ENCODE results near the gene SH3PXD2A.
A peak's percentile ranks its signal among the peaks of the same experiment; 100 is the strongest.
"Not testable (repeated sequence)": the region's sequence is repeated elsewhere in the genome, so short reads cannot be mapped to it uniquely, and the experiment has no call there.

Gene SH3PXD2A

DNA sequence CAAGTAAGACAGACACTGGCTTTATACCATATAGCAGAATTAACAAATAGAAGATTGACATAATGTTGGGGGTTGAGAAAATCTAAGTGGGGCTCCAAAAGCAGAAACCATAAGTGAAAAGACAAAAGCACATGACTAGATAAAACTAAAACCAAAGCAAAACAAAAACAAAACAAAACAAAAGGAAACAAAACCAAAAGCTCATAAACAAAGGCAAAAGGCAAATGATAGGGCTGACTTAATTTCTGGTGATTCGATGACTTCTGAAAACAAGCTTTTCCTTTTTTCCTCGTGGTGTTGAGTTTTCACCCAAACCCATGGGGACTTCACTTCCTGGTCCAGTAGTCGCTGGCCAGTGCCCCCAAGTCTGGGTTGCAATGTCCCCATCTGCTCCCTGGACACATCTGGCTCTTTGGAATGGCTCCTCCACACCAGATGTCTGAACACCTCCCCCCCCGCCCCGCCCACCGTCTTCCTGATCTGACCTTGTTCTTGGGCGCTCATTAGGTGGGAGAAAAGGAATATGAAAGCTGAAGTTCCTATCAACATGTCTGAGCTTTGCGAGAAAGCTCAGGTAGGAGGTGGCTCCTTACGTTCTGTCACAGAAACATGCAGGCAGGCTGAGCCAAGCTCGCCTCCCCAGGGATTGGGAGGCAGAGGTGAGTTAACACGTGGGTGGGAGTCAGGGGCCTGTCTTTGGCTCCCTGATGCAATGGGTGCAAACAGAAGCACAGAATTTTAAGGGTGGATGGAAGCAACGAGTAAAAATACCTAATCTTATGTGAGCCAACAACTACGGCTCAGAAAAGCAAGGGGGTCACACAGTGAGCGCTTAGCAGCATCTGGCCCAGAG, 240.8 kb downstream of the SH3PXD2A start:
- no peak for DNase-seq

DNA sequence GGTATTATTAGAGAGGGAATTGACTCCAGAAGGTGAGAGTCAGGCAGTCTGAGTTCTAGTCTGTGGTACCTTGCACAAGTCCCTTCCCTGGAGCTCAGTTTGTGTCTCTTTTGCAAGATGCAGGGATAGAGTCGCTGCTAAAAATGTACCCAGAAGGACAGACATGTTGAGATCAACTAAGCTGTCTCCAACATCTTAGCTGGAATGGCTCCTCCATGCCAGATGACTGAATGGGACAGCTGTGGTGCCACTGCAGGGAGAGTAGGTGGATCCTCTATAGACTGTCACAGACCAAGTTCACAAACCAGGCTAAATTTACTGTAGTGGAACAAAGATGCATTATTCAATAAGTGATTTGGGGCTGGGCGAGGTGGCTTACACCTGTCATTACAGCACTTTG, 241.8 kb downstream of the SH3PXD2A start:
- no peak for DNase-seq

DNA sequence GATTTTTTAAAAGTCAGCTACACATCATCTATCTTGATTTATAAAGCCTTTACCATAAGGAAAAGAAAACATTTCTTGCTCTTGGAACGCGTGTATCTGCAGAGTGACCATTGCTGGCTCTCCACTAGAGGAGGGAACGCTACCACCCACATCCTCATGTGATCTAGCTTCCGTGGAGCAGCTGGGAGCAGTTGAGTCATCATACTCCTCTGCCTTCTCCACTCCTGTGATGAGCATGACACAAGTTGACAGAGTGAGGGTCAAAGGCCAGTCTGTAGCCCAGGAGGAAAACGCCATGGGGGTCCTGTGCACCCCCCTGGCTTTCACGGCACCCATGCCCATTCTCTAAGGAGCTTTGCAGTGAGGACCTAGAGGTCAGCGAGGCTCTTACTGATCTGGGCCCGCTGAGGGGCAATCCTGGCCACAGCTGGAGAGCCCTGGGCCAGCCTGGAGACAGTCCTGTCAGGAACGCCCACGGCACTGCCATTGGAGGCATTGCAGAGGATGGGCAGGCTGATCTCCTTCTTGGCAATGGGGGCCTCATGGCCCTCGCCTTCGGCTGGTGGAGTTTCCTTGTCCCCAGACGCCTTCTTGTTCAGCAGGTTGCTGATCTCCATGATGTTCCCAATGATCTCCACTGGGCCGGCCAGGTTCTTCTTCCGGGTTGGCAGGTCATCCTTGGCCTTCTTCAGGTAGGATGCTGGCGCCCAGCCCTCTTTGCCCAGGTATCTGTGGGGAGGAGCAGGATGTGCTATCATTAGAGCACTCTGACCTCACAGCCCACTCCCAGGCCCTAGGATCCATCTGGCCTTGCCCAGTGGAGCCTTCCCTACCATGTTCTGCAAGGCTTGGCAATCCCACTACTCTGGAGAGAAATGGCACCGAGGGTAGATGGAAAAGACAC, 242.7 kb downstream of the SH3PXD2A start:
- no peak for DNase-seq

DNA sequence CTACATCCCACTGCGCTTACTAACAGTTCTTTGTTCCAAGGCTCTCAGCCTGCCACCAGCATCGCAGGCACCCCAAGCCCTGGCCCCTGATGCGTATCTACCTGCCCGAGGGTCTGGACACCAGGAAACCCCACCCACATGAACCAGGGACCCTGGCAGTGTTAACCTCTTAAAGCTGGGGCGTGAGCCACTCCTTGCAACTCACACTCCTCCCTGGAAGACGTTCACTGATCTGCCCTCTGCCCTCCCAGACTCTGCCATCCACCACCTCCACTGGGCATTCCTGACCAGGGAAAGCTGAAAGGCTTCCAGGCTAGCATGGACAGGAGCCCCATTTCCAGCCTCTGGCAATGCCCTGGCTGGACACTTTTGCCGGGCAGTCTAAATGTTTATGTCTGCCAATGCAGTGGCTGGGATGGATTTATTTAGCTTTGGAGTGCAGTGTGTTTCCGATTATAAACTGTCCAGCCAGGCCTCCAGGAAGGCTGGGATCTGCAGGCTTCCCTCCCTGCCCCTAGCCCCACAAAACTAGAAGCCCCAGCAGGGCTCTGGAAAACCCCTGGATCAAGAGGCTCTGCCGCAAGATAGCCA, 244.4 kb downstream of the SH3PXD2A start:
- DNase-seq, result no peak

DNA sequence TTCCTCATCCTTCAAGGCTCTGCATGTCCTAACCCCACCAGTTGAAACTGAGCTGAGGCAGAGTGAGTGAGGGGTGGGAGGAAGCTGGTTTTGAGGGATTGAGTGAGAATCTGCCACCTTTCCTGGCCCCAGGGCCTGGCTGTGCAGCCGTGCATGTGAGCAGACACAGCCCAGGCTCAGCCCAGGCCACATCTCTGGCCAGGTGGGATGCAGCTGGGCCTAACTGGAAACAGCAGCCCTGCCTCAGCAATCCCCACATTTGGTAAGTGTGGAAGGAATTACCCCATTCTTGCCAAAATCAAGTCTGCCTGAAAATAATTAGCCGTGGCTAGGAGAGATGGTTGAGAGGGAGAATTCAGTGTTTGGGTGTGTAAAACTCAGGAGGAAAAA, 245.3 kb downstream of the SH3PXD2A start:
- no peak for DNase-seq

DNA sequence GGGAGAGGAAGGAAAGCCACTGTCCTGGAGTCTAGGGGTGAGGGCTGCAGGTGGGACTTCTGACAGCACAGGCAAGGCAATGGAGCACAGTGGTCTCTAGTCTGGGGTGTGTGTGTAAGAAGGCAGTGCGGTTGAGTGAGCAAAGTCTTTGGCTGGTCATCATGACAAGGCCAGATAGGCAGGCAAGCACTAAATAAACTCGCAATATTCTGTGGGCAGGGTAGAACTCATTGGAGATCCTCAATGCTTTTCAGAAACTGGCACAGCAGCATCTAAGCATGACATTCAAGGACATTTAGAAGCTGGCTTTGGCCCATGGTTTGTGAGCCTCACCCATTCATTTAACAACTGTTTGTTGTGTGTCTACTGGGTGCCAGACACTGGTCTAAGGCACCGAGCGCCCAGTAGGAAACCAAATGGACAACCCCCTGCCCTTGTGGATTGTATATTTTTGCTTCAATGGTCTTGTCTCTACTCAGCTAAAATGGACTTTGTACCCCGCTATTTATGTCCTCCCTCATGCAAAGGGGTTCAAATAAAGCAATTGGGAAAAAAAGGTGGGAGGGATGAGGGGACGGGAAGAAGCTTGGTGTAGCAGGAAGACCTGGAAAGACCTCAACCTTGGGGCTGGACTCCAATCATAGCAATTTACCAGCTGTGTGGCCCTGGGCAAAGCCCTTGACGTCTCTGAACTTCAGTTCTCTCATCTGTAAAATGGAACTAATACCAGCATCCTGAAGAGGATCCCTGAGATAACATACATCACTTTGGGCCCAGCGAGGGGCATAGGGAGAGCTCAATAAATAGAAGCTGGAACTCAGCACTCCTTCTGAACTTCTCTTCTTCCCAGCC, 245.9 kb downstream of the SH3PXD2A start:
- no peak for DNase-seq

DNA sequence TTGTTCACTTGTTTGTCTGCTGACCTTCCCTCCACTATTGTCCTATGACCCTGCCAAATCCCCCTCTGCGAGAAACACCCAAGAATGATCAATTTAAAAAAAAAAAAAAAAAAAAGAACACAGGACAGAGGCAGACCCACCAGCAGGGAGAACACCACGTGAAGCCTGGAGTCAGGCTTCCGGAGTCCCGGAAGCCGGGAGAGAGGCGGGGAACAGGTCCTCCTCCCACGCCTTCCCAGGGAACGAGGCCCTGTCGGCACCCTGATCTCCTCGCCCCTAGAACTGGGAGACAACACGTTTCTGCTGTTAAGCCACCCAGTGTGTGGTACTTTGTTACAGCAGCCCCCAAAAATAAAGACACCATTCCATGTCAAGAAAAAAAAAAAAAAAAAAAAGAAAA, 247.3 kb downstream of the SH3PXD2A start:
- DNase-seq, result not testable (repeated sequence)

DNA sequence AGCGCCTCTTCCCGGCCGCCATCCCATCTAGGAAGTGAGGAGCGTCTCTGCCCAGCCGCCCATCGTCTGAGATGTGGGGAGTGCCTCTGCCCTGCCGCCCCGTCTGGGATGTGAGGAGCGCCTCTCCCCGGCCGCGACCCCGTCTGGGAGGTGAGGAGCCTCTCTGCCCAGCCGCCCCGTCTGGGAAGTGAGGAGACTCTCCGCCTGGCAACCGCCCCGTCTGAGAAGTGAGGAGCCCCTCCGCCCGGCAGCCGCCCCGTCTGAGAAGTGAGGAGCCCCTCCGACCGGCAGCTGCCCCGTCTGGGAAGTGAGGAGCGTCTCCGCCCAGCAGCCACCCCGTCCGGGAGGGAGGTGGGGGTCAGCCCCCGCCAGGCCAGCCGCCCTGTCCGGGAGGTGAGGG, 248.3 kb downstream of the SH3PXD2A start:
- not testable (repeated sequence) for DNase-seq

DNA sequence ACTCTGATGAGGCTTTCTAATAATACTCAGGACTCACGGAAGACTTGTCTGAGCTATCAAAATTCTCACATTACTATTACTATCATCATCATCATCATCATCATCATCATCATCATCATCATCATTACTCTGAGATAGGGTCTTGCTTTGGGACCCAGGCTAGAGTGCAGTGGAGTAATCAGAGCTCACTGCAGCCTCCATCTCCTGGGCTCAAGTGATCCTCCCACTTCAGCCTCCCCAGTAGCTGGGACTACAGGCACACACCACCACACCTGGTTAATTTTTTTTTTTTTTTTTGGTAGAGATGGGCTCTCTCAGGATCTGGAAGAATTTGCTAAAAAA, 249.3 kb downstream of the SH3PXD2A start:
- not testable (repeated sequence) for DNase-seq

DNA sequence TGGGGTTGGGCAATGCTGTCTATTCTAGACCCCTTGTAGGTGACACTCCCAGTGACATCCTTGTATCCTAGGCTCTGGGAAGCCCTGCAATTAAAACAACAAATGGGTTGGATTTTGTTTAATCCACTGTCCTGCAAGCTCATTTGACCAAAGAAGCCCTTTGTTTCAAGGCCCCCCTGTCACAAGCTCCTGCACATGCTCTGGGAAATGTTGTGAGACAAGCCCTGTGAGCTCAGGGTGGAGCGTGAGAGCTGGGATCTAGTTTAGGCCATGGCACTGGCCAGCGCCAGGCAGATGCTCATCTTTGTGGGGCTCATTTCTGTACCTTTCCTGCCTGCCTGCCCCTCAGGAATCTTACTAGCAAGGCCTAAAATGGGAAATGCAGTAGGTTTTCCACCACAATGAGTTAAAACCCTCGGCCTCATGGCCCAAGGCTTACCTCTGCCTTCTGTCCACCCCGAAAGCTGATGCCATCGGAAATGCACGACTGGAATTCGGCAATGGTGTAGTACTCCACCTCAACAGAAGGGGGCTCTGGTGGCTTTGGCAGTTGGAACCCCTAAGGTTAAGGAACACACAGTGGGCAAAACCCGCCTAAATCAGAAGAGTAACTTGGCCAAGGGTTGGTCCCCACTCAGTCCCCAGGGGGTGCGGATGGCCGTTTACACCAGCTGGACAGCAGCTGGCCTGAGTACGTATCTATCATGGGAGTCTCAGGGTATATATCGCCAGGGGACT, 249.8 kb downstream of the SH3PXD2A start:
- peak; percentile 32 for DNase-seq

DNA sequence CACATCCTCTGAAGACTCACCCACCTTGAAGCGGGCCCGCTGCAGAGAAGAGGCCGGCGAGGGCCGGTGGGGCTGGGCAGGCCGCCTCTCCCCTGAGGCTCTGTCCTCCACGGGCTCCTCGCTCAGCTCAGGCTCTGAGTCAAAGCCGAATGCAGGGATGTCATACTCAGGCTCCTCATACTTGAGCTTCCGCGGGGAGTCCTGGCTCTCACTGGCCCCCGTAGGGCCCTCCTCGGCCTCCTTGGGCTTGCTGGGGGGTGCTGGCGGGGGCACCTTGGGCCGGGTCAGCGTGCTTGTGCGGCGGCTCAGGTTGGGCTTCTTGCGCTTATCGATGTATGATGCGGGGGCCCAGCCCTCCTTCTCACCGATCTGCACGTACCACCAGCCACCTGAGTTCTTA, 252.0 kb downstream of the SH3PXD2A start:
- no peak for DNase-seq

DNA sequence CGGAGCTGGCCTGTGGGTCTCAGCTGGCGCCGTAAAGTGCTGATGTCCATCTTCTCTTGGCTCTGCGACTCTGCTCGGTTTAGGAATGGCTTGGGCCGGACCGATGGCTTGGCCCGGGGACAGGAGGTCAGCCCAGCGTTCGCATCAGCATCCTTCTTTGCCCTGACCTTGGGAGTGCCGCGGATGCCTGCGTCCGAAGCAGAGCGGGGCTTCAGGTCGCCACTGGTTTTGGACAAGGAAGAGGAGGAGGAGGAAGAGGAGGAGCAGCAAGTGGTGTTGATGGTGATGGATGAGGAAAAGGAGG, 252.6 kb downstream of the SH3PXD2A start:
- no peak for DNase-seq

DNA sequence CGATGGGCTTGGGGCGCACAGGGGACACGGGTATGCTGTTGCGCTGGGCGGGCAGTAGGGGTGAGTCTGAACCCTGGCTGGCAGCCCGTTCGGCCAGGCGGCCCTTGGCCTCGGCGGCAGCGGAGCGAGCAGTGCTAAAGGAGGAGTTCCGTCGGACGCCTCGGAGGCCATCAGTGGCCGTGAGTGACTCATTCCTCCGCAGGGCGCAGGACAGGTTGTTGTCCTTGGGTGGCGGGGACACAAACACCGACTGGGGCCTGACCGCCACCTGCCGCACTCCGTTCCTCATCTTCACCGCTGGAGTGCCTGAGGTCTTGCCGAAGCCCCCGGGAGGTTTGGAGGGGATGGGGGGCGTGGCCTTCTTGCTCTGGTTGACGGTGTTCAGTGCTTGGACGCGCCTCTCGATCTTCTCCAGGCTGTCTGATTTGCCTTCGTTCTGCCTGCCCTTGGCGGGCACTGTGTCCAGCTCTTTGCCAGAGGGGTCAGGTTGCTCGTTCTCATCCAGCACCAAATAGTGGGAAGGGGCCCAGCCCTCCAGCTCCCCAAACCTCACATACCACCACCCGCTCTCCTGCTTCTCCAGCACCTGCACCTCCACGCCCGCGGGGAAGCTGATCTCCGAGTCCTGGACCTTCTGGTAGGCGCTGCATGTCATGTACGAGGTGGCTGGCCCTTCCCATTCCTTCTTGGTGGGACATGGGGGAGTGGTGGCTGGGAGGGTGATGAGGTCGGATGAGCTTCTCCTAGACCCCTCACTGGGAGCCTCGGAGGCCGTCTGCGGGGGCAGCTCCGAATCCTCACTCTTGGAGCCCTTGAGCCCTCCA, 253.1 kb downstream of the SH3PXD2A start:
- DNase-seq, result no peak

DNA sequence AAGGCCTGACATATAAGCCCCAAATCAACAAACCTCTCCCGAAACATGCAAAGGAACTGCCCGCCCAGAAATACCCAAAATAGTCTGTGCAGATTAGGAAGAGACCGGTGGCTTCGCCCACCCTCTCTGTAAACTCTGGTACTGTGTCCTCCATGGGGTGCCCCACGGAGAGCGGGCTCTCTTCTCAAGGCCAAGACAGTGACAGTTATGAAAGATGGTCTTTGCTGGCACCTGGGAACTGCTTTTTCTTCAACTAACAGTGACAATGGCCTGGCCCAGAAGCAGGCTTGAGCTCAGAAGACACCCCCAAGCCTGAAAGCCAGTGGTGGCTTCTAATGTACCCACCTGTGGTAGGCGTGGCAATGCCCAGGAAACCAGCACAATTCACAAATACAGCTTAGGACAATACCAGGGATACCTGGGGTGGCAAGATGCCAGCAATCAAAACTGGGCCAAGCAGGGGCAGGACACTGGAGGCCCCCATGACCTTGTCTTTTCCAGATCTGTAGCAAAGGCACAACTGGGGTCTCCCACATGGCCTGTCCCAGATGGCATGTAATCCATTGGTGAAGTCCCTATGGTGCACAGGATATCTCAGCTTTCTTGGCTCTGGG, 254.3 kb downstream of the SH3PXD2A start:
- DNase-seq, result no peak

DNA sequence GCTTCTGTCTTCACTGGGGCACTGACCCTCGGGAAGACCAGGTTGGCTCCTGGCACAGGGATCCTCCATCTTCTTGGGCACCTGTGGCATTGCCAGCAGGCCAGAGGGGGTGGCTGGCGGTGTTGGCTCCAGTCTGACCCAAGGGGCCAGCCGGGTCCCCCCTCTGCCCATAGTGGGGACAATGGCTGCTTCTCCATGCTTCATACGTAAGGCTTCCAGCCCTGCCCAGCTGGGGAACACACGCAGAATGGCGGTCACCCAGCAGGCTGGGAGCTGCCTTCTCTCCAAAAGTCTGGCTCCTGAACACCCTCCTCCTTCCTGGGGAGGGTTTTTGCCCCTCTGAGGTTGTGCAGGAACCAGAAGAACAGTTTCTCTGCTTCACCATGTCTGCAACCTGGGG, 255.1 kb downstream of the SH3PXD2A start:
- no peak for DNase-seq

DNA sequence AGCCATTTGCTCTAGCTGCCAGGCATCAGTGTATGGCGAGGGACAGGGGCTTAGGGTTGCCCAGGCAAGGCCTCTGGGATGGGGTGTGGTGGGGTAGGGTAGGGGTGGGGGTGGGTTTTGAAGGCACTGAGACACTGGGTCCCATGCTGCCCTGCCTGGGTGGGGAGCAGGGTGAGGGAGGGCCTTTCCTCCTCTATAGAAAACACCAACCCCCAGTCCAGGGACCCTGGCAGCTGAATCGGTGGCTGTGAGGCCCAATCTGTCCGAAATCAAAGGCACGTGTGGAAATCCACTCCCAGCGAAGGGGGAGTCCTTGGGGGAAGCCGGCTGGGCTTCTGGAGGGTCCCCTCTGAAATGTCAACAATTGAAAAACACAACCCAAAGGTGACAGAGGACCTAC, 255.5 kb downstream of the SH3PXD2A start:
- DNase-seq, result no peak

DNA sequence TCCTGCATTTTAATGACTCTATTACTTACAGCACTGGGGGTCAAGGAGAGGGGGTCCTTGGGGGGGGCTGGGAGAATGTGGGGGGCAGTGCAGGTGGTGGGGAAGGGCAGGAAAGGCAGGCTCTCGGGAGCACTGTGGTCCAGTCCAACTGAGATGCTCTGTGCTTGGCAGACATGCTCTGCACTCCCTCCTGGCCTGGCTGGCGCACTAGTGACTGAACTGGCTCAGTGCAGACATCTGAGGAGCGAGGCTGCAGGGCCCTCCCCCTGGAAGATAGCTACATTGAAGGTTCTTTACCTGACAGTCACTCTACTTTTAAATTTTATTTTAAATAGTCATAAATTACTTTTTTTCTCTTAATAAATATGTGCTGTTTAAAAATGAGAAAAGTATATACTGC, 256.2 kb downstream of the SH3PXD2A start:
- no peak for DNase-seq

DNA sequence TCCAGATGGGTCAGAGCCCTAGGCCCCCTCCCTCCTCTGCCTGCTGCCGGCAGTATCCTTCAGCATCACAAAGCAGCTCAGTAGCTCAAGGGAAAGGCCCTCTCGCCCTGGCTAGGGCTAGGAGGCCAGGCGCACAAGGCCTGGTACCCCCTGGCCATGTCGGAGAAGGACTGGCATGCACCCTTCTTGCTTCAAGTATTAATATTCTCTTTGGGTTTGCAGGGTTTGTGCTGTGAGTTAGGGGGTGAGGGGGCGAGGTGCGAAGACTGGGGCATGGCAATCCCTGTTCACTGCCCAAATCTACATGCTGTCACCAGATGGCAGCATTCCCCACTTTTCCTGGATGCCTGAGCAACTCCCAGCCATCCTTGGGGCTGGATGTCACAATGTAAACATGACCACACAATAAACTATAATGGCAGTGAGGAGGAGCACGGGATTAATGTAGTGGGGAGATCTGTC, 256.7 kb downstream of the SH3PXD2A start:
- DNase-seq, result no peak

DNA sequence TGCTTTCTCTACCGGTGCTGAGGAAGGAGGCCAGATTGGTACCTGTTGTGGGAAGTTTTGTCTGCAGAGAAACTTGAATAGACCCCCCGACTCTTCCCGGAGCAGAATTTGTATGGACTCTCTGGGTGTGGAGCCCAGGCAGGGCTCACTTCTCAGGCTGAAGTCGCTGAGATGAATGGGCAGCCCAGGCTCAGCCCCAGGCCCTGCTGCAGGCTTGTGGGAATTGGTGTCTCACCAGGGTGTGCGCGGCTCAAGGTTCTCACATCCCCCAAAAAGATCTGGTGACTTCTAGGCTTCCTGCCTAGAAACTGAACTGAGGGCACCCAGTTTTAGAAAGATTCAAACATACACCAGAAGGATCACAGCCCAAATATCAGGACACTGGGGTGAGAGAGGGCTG, 258.4 kb downstream of the SH3PXD2A start:
- DNase-seq, result no peak

DNA sequence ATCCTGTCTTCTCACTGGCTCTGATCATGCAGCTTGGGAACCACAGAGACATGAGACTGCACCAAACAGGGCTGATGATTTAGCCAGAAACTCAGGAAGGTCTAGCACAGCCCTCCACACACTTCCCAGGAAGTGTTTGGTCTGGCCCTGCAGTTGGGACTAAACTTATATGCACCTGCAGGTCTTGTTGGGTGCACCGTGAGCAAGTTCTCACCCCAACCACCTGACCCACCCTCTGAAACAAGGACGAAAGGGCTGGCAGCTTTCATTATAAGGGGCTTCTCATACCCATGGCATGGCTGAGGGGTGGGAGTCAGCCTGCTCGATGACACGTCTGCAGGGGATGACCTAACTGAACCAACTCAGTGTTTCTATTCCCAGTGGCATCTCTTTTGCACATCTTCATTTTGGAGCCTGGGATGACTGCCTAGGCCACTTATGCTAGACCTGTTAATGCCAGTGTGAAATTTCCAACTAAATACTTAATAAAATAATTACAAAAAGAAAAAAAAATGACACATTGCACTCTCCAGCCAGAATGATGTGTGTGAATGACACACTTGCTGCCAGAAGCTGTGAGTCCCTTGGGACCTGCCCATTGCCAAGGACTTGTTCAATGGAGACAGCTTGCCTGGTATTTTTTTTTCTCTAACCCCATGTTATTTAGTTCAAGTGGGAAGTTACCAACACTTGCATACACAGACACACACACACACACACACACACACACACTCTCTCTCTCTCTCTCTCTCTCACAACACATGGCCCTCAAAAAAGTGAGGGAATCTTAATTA, 259.2 kb downstream of the SH3PXD2A start:
- no peak for DNase-seq
